Spleen (tissue), 7 donors: ENCODE measurements around the gene AEBP1.
A peak's percentile ranks its signal among the peaks of the same experiment; 100 is the strongest.

Experiments used
- CTCF ChIP-seq, 11 experiments: fragments of 200-600 bp in 7 of 11; fragments of 450-650 bp in 4 of 11; sonication (generic) in 4 of 11; IDR thresholded peaks in 8 of 11; conservative IDR thresholded peaks in 3 of 11; 1 replicate in 7 of 11; 2 replicates in 4 of 11; pipeline versions ENCODE4 v1.4.0 to v1.8.0; 2016 to 2021; ENCODE audit warnings: antibody characterized with exemption in 11 of 11, inconsistent platforms in 4 of 11, mild to moderate bottlenecking in 1 of 11
- POLR2A ChIP-seq, 3 donors: fragments of 450-650 bp; IDR thresholded peaks; one replicate each; pipeline ENCODE4 v1.5.1; 2017; ENCODE audit warnings: antibody characterized with exemption in 3 of 3, mild to moderate bottlenecking in 1 of 3
- POLR2AphosphoS5 ChIP-seq, 3 donors: sonication (generic); formaldehyde crosslinking; IDR thresholded peaks; one replicate each; pipeline ENCODE4 v1.5.1; 2017; ENCODE audit warnings: antibody characterized with exemption in 3 of 3
- donor health status: DM: no; HTN: no; CAD: no; lungs with moderate emphysema.
- donor health status: DM: no; HTN: no; CAD: no.
- donor health status: DM: no; HTN: no; CAD: no.

GRCh38 chr7:44100458-44101302 is 3.5 kb upstream of the AEBP1 start:
- TF ChIP-seq CTCF (IDR thresholded peaks at IDR 0.05 in 8 of 11, conservative IDR thresholded peaks at IDR 0.05 in 3 of 11) (no peak), POLR2AphosphoS5 (IDR thresholded peaks at IDR 0.05) (peak in 2 of 3 donors; percentile 16 to 26), POLR2A (IDR thresholded peaks at IDR 0.05) (no peak)
